GM18951 (cell line): ENCODE results near the gene GLUL.
"Not testable (repeated sequence)": the region's sequence is repeated elsewhere in the genome, so short reads cannot be mapped to it uniquely, and the experiment has no call there.

ENCODE experiments used
- POLR2A ChIP-seq: IDR thresholded peaks from 4 replicates; pipeline ENCODE4 v1.6.1; 2011; ENCODE audit warnings: mild to moderate bottlenecking; ENCODE audit not compliant: insufficient read length, insufficient read depth; ENCODE audit errors: extremely low read depth
- in situ Hi-C: fragments of 300-500 bp; cut with MboI; formaldehyde crosslinking; loops from one replicate; pipeline ENCODE4 v1.12.0; 2022; ENCODE audit warnings: low sequenced_read_pairs, mixed read lengths, inconsistent platforms; ENCODE audit not compliant: unreplicated experiment

GLUL gene

DNA sequence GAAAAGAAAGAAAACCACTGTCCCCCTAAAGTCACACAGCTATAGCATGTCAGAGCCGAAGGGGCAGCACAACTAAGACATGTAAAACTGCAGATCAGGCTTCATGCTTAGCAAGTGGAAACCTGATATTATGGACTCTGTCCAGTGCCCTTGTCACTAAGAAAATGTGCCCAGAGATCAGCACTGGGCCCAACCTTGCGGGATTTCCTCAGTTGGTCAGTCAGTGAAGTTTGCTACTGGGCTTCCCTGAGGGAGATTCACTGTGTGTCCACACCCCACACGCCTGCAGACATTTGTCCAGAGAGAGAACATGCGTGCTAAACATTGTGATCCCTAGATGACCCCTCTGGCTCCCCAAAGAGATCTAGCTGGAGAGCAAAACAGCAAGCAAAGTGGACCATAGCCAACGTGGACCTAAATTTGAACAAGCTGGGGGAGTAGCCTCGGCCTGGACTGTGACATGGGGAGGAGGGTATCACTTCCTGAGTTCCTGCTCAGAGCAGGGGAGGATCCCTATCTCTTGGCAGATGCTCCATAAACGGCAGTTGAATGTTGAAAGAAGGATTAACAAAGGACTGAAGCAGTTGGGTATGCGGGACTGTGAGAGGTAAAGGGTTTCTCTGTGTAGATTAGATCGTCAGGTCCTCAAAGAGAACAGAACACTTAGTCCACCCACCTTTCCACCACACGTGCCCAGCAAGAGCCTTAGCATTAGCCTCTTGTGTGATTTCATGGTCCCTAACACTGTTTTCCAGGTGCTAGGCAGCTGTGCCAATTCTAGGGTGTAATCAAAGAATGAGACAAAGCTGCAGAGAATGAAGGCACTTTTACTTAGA lies 53.6 kb downstream of the GLUL start:
- TF ChIP-seq POLR2A: no peak
- in situ Hi-C loops: no loop called here

DNA sequence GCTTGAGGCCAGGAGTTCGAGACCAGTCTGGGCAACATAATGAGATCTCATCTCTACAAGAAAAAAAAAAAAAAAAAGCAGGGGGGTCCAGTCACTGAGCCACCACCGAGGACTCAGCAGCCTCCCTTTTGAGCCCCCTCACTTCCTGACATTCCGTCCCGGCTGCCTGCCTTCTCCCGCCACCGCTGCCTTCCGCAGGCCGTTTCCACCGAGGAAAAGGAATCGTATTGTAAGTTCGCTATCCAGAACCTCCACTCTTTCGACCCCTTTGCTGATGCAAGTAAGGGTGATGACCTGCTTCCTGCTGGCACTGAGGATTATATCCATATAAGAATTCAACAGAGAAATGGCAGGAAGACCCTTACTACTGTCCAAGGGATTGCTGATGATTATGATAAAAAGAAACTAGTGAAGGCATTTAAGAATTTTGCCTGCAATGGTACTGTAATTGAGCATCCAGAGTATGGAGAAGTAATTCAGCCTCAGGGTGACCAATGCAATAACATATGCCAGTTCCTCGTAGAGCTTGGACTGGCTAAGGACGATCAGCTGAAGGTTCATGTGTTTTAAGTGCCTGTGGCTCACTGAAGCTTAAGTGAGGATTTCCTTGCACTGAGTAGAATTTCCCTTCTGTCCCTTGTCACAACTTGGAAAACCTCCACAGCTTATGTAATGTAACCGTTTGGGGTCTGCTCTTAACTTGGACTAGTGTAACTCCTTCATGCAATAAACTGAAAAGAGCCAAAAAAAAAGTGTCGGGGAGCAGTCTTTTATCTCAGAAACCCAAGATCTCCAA lies 55.6 kb downstream of the GLUL start:
- in situ Hi-C loops: no loop called here
- TF ChIP-seq POLR2A: no peak

DNA sequence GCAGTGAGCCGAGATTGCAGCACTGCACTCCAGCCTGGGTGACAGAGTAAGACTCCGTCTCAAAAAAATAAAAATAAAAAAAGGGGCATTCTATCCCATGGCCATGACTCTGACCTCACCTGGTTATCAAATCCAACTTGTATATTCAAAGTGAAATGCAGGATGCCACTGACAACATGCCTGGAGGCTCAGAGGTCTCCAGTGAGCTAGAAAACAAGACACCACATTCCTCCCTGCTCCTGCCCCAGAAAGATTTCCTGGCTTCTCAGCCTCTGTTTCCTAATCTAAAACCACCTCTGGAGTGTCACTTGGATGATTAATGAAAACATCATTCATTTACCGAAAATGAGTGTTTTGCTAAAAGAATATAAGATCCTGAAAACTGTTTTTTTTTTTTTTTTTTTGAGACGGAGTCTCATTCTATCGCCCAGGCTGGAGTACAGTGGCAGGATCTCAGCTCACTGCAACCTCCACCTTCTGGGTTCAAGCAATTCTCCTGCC lies 58.5 kb downstream of the GLUL start:
- in situ Hi-C loops: not testable (repeated sequence)

DNA sequence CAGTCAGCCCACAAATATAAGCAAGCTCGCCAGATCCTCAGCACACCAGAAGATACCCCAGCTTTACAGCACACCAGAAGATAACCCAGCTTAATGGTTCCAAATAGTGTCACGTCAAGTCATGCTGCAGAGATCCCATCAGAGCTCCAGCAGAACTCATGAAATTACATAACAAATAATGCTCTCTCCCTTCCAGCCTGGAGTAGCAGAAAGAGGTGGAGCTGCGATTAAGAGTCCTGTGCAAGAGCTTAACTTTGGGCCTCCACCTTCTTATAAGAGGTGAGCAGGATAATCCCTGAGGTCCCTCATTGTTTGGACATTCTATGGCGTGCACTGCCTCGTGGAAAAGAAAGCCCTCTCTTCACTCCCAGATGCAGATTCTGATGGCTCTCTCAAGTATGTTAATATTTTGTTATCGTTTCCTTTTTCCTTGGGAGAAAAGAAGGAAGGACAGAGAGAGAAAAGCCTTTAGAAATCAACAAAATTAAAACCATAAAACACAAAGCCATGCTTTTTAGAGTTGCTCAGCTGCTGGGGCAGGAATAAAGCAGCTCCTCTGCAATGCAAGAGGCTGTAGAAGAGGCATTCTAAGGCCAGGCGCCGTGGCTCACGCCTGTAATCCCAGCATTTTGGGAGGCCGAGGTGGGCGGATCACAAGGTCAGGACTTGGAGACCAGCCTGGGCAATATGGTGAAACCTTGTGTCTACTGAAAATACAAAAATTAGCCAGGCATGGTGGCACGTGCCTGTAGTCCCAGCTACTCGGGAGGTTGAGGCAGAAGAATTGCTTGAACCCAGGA lies 59.1 kb downstream of the GLUL start:
- no peak for TF ChIP-seq POLR2A
- in situ Hi-C loops: no loop called here
